HG03045 (cell line): ENCODE measurements around the gene PPP1R15B.

Source experiments
- ATAC-seq: cut with Tn5 transposase; IDR thresholded peaks from one replicate; pipeline ENCODE4 v1.9.1; 2021; ENCODE audit warnings: mild to moderate bottlenecking, moderate library complexity; ENCODE audit not compliant: unreplicated experiment

The PPP1R15B gene

DNA sequence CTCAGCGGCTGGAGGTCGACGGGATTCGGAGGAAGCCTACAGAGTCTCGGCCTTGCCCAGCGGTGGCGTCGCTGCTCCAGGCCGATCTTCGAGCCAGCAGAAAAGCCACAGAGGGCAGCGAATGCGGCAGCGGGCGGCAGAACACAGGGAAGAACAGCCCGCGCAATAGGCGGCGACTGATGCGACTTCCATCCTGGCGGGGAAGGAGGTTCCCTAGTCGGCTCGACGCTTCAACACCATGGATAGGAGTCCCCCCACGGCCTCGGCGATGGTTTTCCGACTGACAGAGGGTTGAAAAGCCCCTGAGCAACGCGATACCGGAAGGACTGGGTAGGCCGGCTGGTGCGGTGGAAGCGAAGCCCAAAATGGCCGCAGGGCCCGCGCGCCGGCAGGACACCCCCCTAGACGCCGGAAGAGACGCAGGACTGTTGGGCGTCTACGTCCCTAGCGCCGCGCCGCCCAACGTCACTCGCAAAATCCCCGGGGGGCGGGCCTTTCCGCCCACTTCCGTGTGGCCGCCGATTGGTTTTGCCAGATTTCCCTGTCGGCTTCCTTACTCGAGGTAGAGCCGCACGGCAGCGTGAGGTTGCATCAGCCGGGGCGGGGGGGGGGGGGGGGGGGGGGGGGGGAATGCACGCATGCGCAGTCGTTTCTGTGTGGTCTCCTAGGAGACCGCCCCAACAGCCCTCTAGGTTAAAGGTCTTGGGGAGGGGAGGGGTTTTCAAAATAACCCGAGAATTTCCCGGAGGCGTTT is at the start of gene PPP1R15B:
Gene PPP1R15B, minus strand, starts transcription at position 367 of the 754 bp plus-strand sequence. CDS start 406 bp downstream, outside the sequence.
- peak; percentile 86 for ATAC-seq

DNA sequence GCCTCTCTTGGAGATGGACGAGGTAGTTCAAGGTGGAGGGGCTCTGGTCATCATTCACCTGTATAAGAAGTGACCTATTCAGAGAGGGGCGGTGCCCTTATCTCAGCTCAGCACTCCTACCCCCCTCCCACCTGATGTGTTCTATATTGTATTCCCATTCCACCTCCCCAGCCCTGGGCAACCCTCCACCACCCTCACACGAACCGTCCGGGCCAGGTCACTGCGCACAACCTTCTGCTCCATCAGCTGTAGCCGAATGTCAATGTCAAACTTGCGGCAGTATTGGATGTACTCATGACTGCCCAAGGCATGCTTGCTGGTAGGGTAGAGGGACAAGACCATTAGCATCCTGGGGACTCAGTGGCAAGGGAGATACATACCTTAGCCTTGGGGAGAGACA is 48.7 kb upstream of the PPP1R15B start:
- ATAC-seq: no peak

DNA sequence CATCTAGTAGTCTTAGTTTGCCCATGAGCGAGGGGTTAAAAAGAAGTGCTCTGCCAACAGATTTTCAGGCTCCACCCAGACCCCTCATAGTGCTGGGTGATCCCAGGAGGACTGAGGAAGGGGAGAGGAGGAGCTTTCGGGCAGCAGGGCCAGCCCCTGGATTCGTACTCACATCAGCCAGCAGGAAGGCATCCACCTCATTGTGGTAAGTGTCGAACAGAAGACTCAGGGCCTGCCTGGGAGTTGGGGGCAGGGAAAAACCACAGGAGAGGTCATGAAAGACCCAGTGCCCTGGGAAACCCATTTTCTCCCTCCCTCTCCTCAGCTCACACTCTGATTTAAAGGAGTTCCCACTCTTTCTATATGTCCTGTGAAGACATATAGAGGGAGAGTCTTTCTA is 48.1 kb upstream of the PPP1R15B start:
- ATAC-seq: no peak

DNA sequence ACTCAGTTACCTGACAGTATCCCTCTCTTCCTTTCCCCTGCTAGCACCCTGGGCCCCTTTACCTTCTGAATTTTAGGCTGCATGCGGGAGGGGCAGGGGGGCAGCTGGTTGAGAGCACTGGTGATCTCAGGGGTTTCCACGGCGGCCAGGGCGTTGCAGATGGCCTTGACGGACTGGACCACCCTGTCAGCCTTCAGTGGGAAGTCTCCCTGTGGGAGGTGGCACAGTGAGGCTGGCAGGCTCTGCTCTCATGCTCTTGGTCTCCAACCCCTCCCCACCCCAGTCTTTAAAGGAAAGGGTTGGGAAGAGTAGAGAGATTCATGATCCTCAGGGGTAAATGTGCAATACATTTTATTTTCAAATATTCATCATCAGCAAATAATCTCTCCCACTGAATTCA is 46.0 kb upstream of the PPP1R15B start:
- no peak for ATAC-seq

DNA sequence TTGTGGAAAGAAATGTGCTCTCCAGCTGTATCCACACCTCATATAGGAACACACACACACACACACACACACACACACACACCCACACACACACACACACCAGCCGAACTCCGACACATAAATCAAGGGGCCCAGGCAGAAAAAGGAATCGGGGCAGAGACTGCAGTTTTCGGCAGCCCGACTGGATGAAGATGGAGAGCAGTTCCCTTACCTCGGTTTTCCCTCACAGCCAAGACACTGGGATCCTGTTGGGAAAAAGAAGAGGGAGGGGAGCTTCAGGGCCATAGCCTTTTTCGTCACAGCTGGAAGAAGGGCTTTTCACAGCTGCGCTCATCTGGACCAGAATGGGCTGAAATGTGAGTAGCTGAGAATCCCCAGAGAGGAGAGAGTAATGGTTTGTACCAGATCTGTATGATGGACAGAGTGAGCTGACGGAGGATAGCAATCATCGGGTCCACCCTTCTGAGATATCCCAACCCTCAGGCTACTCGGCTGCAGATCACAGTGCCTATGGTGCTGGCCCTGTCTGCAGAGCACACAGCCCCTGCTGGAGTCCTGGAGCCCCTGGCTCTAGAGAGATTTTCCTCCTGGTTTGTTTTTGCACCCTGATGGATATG is 45.3 kb upstream of the PPP1R15B start:
- ATAC-seq: no peak

DNA sequence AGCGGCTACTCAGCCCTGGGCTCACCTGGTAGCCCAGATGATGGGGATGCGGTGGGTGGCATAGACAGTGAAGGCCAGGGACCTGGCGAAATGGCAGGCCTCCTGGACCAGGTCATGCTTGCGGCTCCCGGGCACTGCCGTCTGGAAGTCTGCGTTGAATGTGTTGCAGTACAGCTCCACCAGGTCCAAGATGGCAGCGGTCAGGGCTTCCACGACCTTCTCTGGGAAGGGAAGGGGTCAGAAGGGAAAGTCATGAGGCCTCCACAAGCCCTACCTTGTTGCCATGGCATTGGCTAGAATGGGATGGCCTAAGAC is 44.2 kb upstream of the PPP1R15B start:
- ATAC-seq: no peak

DNA sequence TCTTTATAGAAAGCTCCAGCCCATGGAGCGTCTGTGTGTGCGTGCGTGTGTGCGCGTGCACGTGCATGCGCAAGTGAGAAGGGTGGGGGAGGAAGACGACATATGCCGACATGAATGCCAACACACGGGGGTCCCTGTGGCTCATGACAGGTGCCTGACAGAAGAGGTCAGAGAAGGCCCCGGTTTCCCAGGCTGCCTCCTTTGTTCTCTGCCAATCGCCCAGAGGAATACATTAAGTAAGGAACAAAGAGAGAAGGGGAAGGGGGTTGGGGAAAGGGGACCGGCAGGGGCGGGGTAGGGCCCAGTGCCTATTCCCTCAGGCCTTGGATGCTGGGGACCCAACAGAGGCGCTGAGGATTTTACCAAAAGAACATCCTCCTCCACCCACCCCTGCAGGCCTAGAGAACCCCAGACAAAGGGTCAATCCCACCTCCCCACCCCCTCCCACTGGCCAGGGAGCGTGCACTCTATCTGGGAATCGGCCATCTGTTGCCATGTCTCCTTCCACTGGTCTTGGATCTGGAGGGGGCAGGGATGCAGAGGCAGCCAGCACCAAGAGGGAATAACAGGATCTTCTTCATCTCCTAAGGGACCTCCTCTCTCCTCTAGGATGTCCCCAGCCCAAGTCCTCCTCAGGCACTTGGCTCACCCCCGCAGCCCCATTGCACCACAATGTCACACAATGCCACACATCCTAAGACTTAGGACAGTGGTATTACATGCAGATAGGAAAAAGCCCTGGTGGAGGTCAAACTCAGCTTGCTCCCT is 43.6 kb upstream of the PPP1R15B start:
- ATAC-seq: no peak

DNA sequence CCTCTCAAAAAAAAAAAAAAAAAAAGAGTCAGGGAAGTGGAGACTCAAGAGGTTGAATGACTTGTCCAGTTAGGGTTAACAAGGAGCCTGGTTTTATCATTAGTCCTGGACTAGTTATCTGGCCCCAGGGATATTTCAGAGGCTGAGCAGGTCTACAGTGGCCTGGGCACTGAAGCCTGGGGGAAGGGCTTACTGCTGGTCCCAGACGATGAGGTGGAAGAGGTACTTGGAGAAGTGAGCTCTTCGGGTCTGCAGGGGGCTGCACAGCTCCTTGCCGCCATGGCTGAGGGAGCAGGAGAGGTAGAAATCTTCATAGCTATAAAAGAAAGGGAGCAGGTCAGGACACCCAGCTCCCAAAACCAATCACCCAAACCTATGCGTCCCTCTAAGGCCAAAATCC is 42.9 kb upstream of the PPP1R15B start:
- no peak for ATAC-seq

DNA sequence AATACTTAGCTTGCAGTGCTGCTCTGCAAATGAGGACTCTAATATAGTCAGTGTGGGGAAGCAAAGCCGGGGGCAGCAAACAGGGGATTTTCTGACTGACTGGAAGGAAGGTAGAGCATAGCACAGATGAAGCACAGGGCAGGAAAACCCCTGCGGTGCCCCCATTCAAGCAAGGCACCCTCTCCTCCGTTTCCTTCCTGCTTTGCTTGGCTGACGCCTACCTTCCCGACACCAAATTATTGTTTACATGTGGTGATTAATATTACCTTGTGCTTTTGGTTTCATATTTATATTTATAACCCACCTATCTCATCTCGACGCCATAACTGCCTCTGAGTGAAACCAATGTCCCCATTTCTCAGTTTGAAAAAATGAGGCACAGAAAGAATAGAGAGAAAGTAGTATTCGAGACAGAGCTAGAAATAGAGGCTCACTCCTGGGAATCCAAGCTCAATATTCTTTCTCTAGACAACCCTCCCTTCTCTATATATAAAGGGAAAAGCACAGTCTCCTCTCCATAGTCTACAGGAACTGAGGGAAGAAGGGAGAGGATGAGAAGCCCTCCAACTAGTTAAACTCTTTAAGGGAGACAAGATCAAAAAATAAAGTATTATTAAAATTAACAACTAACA is 41.6 kb upstream of the PPP1R15B start:
- peak; percentile 82 for ATAC-seq

DNA sequence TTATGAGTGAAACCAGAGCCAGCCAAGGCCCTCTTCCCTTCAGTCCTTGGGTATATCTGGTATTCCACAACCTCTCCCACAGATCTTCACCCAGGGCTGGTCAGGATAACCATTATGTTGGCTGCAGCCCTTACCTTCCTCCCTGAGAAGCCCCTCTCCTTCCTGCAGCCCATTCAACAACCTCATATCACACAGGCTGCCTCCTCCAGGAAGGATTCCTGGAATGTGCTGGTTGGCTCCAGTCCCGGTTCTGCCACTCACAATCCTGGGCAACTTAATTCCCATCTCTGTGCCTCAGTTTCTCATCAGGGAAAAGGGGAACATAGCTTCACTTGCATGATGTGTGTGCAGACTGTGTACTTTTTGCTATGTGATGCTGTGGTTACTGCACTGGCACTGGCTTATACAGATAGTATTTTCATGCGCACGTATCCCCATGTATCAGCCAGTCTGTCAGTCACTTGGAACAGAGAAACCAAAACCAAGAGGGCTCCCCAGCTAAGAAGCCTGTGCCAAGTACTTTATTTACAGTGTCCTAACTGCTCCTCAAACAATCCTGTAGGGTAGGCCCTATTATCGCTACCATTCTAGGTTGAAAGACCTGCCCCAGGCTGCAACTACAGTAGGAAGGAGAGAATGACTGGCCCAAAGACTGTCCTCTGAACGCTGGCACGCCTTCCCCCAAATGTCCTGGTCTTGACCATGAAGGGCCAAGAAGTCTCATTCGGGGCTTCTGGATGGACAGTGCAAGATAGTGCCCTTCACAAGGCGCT is 39.9 kb upstream of the PPP1R15B start:
- ATAC-seq: no peak

DNA sequence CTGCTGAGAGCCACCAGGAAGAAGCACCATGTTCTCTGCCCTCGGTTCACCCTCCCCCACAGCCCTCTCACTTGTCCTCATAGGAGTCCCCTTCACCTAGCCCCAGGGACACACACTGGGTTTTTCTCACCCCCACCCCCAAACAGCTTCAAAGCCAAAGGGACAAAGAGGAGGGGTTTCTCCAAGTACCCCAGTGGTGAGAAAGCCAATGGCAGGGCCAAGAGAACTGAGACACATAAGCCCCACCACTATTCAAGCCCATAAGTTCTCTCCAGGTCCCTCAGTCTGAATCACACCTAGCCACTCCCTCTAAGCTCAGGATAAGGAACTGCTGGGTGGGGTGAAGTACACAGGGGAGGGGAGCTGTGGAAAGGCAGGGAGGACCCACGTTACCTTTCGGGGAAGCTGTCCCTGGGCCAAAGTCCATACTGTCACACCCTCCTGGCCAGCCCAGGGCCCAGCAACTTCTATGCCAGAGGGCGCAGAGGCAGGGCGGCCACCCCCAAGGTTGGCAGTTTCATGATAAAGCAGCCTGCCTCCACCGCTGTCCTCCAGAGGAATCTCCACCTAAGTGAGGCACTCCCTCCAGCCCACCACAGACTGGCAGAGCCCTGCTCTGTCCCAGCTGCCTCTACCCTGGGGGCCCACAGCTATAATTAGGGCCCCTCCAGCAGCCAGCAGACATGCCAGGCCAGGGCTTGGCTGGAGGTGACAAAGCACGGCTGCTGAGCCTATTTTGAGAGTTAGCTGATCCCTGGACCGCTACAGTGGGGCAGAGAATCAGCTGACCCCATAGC is 39.0 kb upstream of the PPP1R15B start:
- no peak for ATAC-seq

DNA sequence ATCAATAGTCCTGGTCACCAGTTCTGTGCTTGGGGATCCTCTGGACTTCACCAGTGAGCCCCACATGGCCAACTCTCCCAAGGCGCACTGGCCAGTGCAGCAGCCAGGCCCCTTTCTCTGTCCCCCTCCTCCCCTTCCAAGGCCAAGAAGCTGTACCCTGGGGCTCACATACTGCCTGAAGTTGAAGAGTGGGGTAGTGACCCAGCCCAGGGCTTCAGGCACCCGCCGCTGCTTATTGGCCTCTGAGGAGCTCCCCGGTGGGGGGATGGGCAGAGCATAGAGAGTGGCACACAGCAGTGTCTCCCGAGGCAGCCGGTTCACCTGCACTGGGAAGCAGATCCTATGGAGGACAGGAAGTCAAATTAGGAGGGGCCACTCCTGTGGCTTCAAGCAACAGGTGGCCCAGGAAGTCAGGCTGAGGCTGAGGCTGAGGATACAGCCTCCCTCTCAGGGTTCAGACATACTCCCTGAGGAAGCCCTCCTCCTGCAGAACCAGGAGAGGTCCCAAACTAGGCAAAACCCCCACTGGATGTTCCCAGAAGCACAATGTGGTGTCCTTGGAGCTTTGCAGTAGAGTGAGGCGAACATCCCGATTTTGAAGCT is 38.2 kb upstream of the PPP1R15B start:
- no peak for ATAC-seq

DNA sequence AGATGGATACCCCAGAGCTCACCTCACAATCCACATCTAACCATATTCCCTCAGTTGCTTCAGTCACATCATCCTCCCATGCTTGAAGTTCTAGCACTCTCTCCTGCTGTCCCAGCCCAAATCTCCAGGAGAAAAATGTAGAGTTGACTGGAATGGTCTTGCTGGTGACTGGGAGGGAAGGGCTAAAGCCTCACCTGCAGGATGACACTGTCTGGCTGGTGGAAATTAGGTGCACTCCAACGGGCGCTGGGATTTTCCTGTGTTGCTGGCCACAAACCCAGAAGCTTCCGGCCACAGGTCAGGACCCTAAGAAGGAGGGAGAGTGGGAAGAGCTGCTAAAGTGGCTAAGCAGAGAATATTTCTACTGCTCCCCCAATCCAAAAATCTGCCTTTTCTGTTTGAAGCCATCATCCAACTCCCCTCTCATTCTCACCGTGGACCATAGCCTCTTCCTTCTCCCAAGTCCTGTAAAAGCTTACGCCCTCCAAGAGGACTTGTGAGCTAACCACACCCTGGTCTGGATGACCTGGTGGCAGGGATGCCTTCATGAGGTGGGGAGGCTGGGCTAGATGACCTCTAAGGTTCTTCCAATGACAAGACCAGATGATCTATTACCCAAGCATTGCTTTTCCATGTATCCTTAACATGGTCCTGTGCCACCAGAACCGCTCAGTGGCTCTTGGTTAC is 37.5 kb upstream of the PPP1R15B start:
- no peak for ATAC-seq

DNA sequence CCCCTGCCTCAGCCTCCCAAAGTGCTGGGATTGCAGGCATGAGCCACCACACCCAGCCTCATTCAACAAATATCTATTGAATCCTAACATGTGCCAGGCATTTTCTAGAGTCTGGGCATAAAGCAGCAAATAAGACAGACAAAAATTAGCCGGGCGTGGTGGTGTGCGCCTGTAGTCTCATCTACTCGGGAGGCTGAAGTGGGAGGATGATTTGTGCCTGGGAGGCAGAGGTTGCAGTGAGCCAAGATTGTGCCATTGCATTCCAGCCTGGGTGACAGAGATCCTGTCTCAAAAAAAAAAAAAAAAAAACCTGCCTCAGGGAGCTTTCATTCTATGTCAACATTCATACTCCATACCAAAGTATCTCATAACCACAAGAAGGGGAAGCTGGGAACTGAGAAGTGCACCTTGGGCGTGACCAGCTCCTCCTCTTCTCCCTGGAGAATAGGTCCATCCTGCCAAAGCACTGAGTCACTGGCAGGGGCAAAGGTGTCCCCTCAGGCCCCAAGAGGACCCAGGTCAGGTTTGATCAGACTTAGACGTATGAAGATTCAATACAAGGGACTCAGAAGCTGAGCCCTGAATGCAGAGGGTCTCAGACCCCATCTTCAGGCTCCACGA is 36.8 kb upstream of the PPP1R15B start:
- ATAC-seq: no peak

DNA sequence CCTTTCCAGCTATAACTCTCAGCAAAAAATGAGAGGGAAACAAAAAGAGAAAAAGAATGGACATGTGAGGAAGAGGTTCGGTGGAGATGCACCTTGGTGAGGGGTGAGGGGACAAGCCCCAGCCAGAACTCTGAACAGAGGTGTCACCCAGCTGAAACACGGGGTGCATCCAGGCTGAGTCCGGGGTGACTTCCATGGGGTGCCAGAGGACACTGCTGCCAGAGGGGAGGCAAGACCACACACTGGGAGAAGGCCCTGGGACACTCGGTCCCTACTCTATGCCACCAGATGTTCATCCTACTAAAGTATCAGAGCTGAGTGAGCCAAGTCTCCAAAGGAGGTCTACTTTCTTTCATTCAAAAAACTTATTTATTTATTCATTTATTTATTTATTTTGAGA is 36.1 kb upstream of the PPP1R15B start:
- ATAC-seq: no peak

DNA sequence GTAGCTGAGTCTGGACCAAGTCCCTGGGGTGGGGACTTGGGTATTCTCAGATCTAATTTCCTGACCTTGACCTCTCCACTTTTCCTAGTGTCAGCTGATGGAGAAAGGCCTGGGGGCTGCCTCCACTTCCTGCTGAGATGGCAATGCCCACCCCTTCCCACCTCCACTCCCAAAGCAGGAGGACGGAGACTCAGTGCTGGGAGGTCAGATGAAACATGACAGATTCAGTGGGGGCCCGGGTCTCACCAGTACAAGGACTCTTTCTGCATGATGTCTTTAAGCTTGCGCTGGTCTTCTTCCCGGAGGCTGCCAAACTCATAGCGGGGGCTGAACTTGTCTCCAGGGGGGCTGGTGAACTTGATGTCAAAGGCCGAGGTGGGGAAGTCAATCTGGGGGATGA is 35.6 kb upstream of the PPP1R15B start:
- no peak for ATAC-seq

DNA sequence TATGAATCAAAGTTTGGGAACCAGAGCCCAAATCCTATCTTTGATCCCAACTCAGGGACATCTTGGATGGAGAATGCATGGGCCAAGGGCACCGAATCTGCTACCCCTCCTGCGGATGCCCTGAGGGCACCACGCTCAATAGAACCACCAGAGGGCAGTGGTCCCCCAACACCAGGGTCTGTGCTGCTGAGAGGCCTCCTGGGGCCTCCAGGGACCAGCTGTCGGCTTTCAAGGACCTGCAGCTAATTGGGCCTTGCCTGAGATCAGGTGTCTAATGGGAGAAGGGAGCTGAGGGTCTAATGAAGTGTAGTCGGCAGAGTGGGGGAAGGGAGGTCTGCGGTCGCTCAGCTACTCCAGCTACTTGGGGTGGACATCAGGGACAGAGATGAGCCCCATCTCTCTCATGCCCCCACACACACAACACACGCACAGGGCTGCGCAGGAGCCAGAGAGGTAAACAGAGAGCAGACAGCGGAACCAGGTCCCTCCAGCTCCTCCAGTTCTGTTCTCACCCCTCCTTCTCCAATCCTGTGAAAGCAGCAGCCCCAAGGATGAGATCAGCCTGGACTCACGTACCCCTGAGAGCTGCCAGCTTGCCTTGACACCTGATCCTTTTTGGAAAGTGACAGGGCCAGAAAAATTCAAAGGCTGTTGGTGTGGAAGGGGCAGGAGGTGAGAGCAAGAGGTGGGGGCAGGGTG is 34.9 kb upstream of the PPP1R15B start:
- peak; percentile 62 for ATAC-seq

DNA sequence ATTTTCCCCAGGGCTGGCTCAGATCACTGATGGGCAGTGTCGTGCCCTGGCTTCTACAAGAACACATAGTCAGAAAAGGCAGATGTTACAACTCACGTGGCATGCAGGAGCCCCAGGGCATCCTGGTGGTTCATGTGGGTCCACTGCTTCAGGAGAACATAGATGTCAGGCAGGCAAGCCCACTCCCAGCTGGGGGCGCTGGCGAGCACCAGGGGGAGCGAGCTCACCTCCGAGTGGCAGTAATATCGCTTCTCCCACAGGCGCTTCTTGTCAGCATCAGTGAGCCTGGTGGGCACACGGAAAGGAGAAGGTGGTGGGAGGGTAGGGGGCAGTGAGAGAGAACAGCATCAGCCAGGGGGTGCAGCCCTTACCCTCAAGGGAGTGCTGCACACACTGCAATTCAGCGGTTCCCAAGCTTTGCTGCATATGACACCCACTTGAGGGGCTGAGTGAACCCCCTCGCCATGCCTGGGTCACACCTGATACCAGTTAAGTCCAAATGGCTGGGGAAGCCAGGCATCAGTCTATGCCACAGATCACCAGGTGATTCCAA is 34.3 kb upstream of the PPP1R15B start:
- ATAC-seq: no peak
